ENCODE data around the gene DNAJC4. TPM values are rescaled to one million over a fixed set of nuclear protein-coding genes. Genes with fewer than 3 reads are reported as not detected.

DNAJC4 gene
- total RNA-seq, 1 donor from 2014 or later = 53.5 TPM

DNA sequence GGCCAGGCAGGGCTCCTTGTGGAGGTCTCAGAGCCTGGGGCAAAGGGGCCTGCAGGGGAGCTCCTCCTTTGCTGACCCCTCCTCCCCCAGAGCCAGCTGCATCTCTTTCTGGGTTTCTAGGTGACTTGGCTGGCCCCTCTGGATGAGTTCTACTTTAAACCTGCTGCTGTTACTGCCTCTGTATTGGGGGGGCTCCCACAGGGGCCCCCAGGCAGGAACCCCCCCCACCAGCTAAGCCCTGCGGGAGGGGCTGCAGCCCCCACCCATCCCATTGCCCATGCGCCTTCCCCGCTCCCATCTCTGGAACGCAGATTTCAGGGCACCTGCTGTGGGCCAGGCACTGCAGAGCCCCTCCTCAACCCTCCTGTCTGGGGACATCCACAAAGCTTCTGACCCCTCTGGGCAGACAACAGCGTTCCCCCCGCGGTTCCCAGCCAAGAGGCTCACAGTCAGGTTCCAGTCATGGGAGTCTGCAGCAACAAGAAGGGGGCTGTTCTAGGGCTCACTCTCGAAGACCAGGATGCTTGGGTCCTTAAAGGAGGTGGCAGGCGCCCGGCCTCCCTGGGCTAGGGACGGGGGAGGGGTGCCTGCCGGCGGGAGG lies 20.2 kb downstream of the DNAJC4 start:
- DNase-seq (ENCODE audit: missing footprints) = no peak
- intact Hi-C loops (cut with DNase I) = loop anchor here (5.0 kb wide), 1 partner anchor 52 kb away; the partner anchor contains the start of gene CATSPERZ
- no peak for ATAC-seq

DNA sequence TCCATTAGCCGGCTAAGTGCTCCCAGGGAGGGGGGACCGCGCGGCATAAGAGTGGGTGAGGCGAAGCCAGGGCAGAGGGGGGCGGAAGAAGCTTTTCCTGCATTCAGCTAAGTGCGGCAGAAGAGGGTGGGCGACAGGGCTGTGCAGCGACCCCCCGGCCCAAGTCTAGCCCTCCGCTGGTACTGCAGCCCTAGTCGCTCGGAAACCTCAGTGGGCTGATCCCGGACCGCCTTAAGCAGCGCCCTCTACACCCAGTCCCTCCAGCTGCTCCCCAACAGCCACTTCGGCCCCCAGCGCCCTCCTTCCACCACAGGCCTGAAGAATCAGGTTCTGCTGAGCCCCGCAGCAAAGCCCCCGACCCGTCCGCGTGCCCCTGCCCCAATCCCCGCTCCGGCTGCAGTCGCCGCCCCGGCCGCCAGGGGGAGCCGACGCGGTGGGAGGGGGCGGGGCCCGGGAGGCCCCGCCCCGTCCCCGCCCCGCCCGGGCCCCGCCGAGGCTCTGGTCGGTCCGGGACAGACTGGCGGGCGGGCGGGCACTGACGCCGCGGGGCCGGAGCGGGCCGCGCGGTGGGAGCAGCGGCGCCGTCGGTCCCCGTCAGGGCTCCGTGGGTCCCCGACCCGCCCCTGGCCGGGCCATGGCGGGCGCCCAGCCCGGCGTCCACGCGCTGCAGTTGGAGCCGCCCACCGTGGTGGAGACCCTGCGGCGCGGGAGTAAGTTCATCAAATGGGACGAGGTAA lies 20.8 kb downstream of the DNAJC4 start, which contains the start of gene PLCB3:
PLCB3 (plus strand) TSS at position 515 of the 737 bp plus-strand sequence; CDS start at position 635, 120 bp downstream.
- peak; percentile 86 for DNase-seq (ENCODE audit: missing footprints)
- peak; percentile 63 for ATAC-seq
- intact Hi-C loops (cut with DNase I) = loop anchor here (5.0 kb wide), 1 partner anchor 51 kb away; the partner anchor contains the start of gene CATSPERZ

DNA sequence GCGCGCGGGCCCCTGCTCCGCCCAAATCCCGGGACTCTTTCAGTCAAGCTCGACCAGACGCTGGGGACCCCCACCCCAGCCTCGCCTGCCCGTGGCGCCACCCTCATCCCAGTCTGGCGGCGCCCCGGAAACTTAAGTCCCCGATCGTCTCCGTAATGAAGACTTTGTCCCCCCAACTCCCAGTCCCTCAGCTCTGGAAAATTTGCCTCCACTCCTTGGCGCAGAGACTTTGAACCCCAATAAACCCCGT lies 21.3 kb downstream of the DNAJC4 start:
- intact Hi-C loops (cut with DNase I) = loop anchor here (5.0 kb wide), 1 partner anchor 51 kb away; the partner anchor contains the start of gene CATSPERZ
- DNase-seq (ENCODE audit: missing footprints) = no peak
- ATAC-seq = no peak

DNA sequence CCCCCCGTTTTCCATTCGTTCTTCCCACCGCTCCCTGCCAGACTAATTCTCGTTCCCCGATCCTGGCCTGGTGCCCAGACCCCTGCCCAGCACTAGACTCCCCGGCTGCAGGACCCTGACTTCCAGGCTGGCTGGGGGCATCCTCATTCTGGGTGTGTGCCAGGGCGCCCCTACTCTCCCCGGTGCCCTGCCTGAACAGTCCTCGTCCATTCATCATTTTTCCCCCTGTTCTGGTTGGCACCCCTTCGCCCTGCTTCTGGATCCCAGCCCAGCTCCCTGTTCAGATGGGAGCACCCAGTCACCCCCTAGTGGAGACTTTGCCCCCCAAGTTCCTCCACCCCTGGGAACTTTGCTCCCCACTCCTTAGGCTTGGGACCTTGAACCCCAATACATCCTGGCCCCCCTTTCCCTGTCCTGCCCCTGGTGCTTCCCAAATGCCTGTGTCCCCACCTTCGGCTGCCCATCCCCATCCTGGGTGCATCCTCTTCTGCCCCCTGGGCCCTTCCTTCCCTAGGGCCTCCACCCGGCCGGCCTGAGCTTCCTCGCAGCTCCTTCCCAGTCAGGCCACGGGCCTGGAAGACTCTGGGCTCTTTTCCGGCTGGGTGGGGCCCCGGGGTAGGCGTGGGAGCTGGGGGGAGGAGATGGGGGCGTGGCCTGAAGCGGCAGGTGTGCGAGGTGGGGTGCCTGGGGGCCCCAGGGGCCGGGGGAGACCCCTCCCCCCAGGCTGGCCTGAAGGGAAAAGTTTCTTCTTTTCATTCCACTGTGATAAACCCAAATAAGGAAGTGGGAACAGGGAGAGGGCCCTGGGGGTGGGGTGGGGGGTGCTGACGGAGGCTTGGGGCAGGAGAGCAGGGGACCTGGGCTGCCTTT lies 21.9 kb downstream of the DNAJC4 start:
- DNase-seq (ENCODE audit: missing footprints) (peak; percentile 75), ATAC-seq (peak; percentile 11)
- intact Hi-C loops (cut with DNase I) = loop anchor here (5.0 kb wide), 1 partner anchor 50 kb away; the partner anchor contains the start of gene CATSPERZ

DNA sequence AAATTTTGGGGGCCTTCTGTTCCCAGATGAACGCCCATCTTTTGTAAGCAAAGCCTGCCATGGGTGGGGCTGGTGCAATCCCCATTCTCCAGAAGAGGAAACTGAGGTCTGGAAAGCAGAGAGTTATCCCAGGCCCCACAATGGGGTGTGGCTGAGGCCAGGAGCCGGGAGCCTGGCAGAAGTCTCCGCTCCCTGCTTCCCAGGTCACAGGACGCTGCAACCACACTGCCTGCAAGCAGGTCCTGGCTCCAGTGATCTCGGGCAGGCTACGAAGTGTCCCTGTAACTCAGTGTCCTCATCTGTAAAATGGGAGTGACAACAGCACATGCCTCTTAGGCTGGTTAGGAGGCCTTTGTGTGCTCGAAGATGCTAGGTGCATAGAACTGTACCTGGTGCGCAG lies 22.7 kb downstream of the DNAJC4 start:
- intact Hi-C loops (cut with DNase I) = loop anchor here (5.0 kb wide), 1 partner anchor 49 kb away; the partner anchor contains the start of gene CATSPERZ
- ATAC-seq = no peak
- DNase-seq (ENCODE audit: missing footprints) = no peak

DNA sequence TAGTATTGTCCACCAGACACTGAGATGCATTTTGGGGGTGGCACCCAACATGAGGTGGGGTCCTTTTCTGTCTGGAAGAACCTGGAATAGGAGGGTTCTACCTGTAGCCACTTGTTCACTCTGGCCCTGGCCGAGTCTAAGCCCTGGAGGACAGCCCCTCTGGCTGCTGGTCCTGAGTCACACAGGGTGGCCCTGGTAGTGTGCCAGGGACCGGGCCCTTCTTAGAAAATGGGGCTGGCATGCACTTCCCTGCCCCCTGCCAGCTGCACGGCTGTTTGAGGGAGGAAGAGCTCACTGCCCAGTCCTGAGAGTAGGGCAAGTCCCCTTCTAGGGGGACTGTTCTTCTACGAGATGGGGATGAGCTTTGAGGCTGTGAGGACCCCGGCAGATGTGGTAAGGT lies 23.1 kb downstream of the DNAJC4 start:
- DNase-seq (ENCODE audit: missing footprints) (peak; percentile 64), ATAC-seq (no peak)
- intact Hi-C loops (cut with DNase I) = loop anchor here (5.0 kb wide), 1 partner anchor 49 kb away; the partner anchor contains the start of gene CATSPERZ

DNA sequence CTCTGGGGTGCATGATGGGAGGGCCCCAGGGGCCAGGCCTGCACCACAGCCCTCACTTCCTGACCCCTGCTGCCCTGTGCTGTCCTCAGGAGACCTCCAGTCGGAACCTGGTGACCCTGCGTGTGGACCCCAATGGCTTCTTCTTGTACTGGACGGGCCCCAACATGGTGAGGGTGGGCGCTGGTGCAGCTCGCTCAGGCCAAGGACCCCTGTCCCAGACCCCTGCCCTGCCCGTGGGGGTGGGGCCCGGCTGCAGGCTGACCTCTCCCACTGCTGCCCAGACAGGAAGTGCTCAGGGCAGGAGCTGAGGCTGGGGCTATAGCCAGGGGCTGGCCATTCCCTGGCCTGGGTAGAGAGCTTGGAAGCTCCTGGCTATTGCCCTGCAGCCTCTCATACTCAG lies 24.0 kb downstream of the DNAJC4 start:
- DNase-seq (ENCODE audit: missing footprints) (no peak), ATAC-seq (no peak)
- intact Hi-C loops (cut with DNase I) = loop anchor here (5.0 kb wide), 1 partner anchor 48 kb away; the partner anchor contains the start of gene CATSPERZ

DNA sequence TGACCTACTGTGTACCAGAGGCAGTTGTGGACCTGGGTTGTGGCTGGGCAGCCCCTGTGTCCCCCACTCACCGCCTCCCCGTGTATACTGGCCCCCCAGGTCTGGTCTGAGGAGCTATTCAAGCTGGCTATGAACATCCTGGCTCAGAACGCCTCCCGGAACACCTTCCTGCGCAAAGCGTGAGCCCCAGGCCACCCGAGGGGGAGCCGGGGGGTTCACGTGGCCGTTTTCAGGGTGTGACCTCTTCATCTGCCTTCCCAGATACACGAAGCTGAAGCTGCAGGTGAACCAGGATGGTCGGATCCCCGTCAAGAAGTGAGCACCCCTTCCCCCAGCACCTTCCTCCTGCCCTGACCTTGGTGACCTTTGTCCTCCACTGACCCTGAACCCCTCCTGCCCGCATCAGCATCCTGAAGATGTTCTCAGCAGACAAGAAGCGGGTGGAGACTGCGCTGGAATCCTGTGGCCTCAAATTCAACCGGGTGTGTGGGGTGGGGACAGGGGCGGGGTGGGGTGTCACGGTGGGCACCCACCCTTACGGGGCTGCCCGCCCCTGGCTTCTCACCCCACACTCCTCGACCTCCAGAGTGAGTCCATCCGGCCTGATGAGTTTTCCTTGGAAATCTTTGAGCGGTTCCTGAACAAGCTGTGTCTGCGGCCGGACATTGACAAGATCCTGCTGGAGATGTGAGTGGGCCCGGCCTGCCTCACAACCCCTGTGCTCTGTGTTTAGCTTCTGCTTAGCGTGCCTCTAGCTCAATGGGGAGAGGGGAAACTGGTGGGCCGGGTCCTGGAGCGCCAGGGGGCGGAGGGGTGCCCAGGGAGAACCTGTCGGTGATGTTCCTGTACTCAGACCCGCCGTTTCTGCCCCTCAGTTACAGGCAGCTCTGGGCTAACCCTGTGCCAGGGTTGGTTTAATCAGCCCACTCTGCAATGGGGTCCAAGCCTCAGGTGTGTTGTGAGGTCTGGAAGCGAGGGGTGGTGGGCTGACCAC lies 25.1 kb downstream of the DNAJC4 start:
- ATAC-seq (no peak), DNase-seq (ENCODE audit: missing footprints) (no peak)
- intact Hi-C loops (cut with DNase I) = no loop called here

DNA sequence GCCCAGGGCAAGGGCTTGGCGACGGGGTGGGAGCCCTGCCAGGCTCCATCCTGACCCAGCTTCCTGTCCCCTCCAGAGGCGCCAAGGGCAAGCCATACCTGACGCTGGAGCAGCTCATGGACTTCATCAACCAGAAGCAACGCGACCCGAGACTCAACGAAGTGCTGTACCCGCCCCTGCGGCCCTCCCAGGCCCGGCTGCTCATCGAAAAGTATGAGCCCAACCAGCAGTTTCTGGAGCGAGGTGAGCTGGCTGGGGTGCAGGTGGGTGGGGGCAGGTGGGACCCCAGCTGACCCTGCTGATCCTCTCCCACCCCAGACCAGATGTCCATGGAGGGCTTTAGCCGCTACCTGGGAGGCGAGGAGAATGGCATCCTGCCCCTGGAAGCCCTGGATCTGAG lies 26.0 kb downstream of the DNAJC4 start:
- intact Hi-C loops (cut with DNase I) = no loop called here
- DNase-seq (ENCODE audit: missing footprints) = no peak
- no peak for ATAC-seq

DNA sequence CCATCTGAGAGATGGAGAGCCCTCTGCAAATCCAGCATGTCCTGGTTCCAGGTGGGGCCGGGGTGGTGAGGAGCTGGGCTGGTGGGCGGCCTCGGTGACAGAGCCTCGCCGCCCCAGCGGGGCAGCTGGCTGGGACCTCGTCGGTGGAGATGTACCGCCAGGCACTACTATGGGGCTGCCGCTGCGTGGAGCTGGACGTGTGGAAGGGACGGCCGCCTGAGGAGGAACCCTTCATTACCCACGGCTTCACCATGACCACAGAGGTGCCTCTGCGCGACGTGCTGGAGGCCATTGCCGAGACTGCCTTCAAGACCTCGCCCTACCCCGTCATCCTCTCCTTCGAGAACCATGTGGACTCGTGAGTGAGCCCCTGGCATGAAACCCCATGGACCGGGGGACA lies 28.0 kb downstream of the DNAJC4 start:
- intact Hi-C loops (cut with DNase I) = no loop called here
- no peak for ATAC-seq
- no peak for DNase-seq (ENCODE audit: missing footprints)

DNA sequence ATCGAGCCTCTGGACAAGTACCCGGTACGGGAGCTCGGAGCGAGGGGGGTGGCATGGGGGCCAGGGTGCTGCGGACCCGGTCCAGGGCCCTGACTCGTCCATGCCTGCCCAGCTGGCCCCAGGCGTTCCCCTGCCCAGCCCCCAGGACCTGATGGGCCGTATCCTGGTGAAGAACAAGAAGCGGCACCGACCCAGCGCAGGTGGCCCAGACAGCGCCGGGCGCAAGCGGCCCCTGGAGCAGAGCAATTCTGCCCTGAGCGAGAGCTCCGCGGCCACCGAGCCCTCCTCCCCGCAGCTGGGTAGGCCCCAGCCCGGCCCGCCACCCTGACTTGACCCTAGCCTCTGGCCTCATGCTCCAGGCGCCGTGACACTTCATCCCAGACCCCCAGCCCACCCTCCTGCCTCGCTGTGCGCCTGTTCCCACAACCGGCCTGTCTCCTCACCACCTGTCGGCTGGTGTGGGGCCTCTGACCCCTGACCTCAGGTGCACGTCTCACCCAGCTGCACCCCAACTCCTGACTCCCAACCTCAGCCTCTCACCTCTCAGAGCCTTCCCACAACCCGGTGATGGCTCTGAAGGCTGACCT lies 28.7 kb downstream of the DNAJC4 start:
- peak; percentile 55 for DNase-seq (ENCODE audit: missing footprints)
- intact Hi-C loops (cut with DNase I) = no loop called here
- ATAC-seq = no peak

DNA sequence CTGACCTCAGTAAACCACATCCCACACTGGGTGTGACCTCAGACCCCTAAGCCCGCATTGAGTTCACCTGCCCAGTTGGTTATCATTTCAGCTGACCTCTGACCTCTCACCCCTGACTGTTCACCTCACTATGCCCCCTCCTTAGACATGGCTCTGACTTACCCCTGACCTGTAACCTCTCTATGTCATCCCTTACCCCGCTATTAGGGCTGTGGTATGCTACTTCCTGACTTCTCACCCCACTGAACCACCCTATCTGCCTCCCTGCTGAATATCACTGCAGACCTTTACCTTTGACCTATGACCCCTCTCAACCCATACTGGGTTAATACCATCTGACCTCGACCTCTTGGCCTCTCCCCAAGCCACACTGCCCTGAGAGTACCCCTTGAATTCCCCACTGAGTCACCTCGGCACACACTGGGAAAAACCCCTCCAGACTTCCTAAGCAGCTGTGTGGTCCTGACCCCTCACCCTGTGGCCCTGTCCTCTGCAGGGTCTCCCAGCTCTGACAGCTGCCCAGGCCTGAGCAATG lies 29.3 kb downstream of the DNAJC4 start:
- ATAC-seq (no peak), DNase-seq (ENCODE audit: missing footprints) (no peak)
- intact Hi-C loops (cut with DNase I) = no loop called here

DNA sequence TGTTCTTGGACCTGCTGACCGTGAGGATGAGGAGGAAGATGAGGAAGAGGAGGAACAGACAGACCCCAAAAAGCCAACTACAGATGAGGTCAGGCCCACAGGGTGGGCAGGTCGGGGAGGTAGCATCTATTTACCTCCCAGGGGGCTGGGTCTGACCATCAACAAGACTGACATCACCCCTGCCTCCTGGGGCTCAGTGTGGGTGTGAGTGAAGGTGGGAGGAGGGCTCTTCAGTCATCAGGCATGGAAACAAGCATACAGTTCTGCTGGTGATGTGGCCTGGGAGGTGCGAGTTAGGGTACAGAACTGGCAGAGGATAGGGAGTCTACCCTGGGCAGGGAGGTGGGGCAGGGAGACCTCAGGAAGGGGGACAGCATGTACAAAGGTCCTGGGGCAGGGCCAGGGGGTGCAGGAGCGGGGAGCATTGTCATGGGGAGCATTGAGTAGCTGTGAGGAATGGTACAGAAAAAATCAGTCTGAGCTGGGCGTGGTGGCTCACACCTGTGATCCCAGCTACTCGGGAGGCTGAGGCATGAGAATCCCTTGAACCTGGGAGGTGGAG lies 29.9 kb downstream of the DNAJC4 start:
- no peak for ATAC-seq
- no peak for DNase-seq (ENCODE audit: missing footprints)
- intact Hi-C loops (cut with DNase I) = no loop called here

DNA sequence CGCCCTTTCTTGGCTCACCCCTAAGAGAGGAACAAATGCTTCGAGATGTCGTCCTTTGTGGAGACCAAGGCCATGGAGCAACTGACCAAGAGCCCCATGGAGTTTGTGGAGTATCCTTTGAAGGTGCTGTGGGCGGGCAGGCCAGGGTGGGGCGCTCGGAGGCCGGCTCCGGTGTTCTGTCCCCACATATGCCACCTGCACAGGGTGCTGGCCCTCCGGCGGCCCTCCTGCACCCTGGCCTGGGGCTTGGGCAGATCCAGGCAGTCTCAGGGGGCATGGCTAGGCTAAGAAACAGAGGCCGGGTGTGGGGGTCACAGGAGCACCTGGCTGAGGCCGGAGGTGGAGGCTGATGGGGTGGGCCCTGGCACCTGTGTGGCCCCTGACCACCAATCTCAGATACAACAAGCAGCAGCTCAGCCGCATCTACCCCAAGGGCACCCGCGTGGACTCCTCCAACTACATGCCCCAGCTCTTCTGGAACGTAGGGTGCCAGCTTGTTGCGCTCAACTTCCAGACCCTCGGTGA lies 31.3 kb downstream of the DNAJC4 start:
- DNase-seq (ENCODE audit: missing footprints) (no peak), ATAC-seq (no peak)

DNA sequence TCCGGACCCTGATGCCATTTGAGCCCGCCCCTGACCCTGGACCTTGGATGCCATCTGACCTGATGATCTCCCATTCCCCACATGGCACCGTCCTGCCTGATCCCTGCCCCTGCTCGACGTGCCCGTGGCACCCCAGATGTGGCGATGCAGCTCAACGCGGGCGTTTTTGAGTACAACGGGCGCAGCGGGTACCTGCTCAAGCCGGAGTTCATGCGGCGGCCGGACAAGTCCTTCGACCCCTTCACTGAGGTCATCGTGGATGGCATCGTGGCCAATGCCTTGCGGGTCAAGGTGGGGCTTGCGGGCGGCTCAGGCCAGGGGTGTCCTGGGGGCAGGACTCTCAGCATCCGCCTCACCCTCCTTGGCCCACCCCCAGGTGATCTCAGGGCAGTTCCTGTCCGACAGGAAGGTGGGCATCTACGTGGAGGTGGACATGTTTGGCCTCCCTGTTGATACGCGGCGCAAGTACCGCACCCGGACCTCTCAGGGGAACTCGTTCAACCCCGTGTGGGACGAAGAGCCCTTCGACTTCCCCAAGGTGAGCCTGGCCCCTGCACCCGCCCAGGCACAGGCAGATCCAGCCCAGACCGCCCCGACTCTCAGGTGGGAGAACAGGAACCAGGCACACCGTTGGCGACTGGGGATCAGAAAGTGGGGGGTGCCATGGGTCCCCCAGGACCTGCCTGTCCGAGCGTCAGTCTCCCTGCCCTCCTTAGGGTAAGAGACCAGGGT lies 32.1 kb downstream of the DNAJC4 start:
- intact Hi-C loops (cut with DNase I) = no loop called here
- ATAC-seq (no peak), DNase-seq (ENCODE audit: missing footprints) (no peak)

More for the DNA sequence above, 31.3 kb downstream of the DNAJC4 start:
- intact Hi-C loops (cut with DNase I) = no loop called here

Data from Right ventricle myocardium inferior (tissue), 1 donor.